Measurements from ENCODE around the gene AURKAIP1. TPM values are rescaled to one million over a fixed set of nuclear protein-coding genes. Genes with fewer than 3 reads are reported as not detected.

Gene AURKAIP1
- total RNA-seq, 1 donor from 2014 or later, result 106 TPM

- DNase-seq, result no peak
These were observed 15.1 kb downstream of the AURKAIP1 start for GRCh38 chr1:1359664-1360468.

- DNase-seq, result no peak
These were observed 15.7 kb downstream of the AURKAIP1 start for GRCh38 chr1:1359308-1359663.

- no peak for DNase-seq
These were observed 16.4 kb downstream of the AURKAIP1 start, which contains the start of gene MXRA8 for GRCh38 chr1:1358433-1359271. MXRA8 (minus strand) TSS chr1:1358555; CDS start chr1:1358504, 51 bp downstream.

DNA sequence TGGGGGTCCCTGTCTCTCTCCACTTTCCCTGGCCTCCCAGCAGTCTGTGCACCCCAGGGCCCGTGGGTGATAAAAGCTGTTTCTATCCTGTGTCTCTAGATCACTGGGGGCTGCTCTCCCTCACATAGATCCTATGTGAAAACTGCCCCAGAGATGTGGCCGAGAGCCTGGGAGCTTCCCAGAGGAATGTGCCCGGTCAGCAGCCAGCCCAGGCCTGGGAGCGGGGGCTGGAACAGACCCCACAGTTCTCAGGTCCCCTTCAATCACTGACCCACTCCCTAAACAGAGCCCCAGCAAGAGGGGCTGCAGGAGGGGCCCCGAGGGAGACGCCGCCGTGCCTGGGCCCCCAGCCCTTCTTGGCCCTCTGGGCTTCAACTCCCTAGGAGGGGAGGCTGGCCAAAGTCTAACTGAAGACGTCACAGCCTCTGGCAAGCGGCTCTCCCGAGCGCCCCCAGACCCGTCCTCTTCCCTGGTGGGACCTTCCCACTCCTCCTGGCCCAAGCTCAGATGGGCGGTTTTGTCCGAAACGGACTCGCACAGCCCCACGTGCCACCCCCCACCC, 17.1 kb downstream of the AURKAIP1 start:
- no peak for DNase-seq

DNA sequence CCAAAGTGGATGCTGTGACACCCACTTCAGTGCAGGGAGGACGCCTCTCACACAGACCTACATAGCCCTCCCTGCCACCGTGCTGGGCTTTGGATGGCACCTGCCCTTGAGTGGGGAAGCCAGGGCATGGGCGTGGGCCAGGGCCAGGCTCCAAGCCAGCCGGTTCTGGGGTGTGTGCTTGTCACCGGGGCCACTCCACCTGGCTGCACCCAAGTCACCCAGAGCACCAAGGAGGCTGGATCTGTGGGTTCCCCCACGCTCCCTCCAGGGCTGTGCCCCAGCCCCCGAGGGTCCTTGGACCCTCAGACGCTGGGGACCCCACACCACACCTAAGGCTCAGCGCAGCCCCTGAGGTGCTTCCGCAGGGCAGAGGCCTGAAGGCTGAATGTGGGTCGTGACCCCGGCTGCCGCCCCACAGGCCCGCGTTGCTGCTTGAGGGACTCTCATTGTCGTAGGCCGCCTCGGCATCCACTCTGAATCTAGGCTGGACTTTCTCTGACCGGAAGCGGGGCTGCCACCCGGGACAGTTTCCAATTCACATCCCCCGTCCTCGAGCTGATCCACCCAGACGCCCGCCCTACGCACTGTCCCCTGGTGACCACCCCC, 18.1 kb downstream of the AURKAIP1 start:
- DNase-seq, result no peak

DNA sequence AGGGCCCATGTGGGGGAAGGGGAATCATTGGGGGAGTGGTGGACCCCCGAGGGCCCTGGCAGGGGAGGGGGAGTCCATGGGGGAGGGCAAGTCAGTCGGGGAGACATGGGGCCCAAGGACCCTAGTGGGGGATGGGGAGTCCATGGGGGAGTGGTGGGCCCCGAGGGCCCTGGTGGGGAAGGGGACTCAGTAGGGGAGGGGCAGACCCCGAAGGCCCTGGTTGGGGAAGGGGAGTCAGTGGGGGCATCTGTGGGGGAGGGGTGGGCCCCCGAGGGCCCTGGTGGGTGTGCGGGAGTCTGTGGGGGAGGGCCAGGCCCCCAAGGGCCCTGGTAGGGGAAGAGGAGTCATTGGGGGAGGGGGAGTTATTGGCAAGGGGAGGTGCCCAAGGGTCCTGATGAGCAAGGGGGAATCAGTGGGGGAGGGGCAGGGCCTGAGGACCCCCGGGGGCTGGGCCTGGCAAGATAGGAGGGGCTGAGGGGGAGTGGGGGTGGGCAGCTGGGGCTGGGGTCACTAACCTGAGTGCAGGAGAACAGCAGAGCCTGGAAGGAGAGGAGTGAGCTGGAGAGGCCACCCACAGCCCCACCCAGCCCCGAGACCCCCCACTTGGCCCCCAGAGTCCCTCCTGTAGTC, 18.7 kb downstream of the AURKAIP1 start:
- DNase-seq, result no peak

GRCh38 chr1:1355416-1355815, 19.6 kb downstream of the AURKAIP1 start:
- DNase-seq, result peak; percentile 32

DNA sequence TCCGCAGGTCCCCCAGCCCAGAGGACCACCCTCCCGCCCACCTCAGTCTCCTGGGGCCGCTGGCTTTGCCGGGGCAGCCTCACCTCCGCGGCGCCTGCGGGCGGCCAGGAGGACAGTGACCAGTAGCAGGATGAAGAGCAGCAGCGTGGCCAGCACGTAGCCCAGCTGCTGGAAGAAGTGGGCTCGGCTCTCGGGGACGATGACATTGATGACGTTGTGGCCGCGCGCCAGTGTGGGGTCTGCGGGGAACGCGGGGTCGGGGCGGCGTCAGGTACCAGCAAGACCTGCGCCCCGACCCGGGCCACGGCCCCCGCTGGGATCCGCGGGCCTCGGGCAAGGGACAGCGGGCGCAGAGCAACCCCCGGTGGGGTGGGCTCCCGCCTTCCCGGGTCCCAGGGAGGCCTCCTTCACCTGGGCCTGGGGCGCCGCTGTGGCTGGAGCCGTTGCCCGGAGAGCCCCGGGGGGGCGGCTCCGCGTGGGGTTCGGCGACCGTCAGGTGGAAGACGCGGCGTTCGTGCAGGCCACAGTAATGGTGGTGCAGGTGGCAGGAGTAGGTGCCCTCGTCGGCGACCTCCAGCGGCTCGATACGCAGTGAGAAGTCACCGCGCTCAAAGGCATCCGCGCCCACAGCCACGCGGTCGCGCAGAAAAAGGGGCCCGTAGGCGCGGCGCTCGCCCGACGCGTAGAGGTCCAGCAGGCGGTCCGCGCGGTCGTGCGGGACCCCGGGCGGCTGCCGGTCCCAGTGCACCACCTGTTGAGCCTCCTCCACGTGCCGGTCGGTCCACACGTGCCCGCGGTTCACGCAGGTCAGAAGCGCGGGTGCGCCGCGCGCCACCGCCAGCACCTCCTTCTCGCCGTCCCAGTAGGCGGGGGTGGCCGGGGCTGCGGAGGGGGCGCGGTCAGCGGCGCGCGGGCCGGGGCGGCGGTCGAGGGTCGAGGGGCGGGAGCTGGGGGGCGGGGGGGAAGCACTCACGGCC, 20.4 kb downstream of the AURKAIP1 start:
- DNase-seq, result no peak

- DNase-seq, result no peak
These were observed 21.4 kb downstream of the AURKAIP1 start for GRCh38 chr1:1353389-1354151.

- DNase-seq, result no peak
These were observed 22.1 kb downstream of the AURKAIP1 start for GRCh38 chr1:1352786-1353388.

GRCh38 chr1:1351511-1352427, 23.2 kb downstream of the AURKAIP1 start:
- no peak for DNase-seq

DNA sequence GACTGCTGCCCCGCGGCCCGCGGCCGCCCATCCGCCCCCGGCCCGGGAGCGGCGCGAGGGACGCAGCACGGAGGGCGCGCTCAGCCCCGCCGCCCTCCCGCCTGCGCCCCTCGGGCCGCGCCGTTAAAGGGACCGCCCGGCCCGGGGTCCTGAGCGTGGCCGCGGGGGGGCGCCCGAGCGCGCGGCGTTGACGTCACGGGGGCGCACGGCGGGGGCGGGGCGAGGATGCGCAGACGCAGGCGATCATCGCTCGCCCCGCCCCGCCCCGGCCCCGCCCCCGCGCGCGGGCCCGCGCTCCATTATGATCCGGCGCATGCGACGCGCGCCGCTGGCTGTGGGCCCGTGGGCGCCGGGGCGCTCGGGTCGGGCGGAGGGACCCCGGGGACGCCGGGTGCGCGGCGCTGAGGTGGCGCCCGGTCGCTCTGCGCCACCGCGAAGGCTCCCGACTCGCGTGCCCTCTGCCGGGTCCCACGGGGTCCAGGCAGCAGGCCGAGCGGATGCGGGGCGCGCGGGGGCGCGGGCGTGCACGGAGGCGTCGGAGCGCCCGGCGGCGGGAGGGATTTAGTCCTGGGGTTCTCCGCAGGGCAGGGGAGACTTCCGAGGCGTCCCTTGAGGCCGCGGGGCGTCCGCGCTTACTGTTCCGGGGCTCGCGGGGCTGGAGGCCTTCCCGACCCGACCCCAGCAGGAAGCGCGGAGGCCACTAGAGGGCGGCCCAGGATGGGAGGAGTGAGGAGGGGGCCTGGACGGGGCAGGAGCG, 25.6 kb downstream of the AURKAIP1 start, which contains the start of gene DVL1:
Gene DVL1, minus strand, starts transcription at position 163 of the 757 bp plus-strand sequence. CDS start 353 bp downstream, outside the sequence.
- DNase-seq, result peak; percentile 73

DNA sequence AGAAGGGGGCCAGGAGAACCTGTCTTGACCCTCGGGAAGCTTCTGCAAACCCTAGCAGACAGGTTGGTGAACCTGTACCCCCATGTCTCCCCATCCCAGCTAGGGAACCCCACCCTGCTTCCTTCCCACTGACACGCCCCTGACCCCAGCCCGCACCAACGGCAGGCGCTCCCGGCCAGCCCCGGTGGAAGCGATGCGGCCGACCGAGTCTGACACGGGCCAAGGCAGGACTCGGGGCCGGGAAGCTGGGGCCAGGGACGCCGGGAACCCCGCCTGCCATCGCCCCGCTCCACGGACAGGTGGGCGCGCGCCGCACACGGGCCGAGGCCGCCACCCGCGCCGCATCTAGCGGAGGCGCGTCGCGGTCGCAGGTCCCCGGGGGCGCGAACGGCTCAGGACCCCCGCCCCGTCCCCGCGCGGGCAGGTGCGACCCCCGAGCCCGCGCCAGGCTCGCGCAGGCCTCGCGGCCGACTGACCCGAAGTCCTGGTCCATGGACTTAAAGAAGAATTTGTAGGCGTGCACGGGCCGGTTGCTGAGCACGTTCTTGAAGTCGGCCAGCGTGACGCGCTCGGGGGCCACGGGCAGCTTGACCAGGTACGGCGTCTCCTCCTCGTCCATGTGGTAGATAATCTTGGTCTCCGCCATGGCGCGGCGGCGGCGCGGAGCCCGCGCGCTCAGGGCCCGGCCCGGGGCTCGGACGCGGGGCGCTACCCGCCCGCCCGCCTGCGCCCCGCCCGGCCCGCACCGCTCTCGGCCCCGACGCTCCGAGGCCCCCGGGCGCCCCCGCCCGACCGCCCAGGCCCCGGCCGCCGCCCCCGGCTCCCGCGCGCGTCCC, 26.4 kb downstream of the AURKAIP1 start:
- peak; percentile 65 for DNase-seq

- no peak for DNase-seq
These were observed 27.2 kb downstream of the AURKAIP1 start for GRCh38 chr1:1347663-1348419.

GRCh38 chr1:1347026-1347595, 27.9 kb downstream of the AURKAIP1 start:
- no peak for DNase-seq

DNA sequence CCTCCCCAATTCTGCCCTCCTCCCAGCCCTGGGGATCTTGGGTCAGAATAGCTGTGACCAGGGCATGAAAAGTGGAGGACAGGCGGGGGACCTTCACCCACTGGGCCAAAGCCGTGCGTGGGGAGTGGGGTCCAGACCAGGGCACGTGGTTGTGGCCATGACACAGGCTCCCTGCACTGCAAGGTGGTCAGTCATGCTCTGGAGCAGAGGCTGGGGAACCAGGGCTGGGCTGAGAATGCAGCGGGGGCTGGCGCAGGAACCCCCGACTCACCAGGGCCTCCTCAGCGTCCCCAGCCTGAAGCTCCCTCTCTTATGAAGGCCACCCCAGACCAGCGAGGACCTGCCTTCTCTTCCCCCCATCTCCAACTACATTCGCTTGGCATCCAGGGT, 28.5 kb downstream of the AURKAIP1 start:
- no peak for DNase-seq
